Adrenal gland (tissue), 12 donors: Measurements from ENCODE around the gene CAB39. TPM values are rescaled to one million over a fixed set of nuclear protein-coding genes. Genes with fewer than 3 reads are reported as not detected.

ENCODE experiments used
- DNase-seq, 7 donors: peaks; one replicate each; pipeline ENCODE4 v3.0.0-alpha.2; 2019 to 2020
- H3K27ac ChIP-seq, 5 donors: fragments of 200-600 bp; sonication (generic) in 4 of 5; 1 replicate in 3 of 5; 2 replicates in 2 of 5; pipeline versions ENCODE4 v1.5.1 to v1.8.0; 2016 to 2020; ENCODE audit warnings: mild to moderate bottlenecking in 1 of 5
- H3K27me3 ChIP-seq: fragments of 200-600 bp; 2 replicates; pipeline ENCODE4 v1.8.0; 2021
- H3K36me3 ChIP-seq, 2 donors: fragments of 200-600 bp; replicated peaks in 1 of 2; 1 replicate in 1 of 2; 2 replicates in 1 of 2; pipeline versions ENCODE4 v1.5.1 to v1.8.0; 2018 to 2022
- H3K4me1 ChIP-seq, 2 donors: fragments of 200-600 bp; replicated peaks in 1 of 2; 1 replicate in 1 of 2; 2 replicates in 1 of 2; pipeline versions ENCODE4 v1.5.1 to v1.8.0; 2018 to 2021
- H3K4me3 ChIP-seq, 4 donors: fragments of 200-600 bp; sonication (generic) in 3 of 4; one replicate each; pipeline ENCODE4 v1.5.1; 2016 to 2018
- H3K9me3 ChIP-seq, 3 donors: fragments of 200-600 bp; sonication (generic) in 1 of 3; replicated peaks in 1 of 3; 1 replicate in 2 of 3; 2 replicates in 1 of 3; pipeline versions ENCODE4 v1.5.1 to v1.8.0; 2016 to 2021
- POLR2A ChIP-seq, 2 donors: fragments of 450-650 bp; IDR thresholded peaks; one replicate each; pipeline ENCODE4 v1.6.1; 2017; ENCODE audit warnings: antibody characterized with exemption in 2 of 2, mild to moderate bottlenecking in 2 of 2, moderate library complexity in 1 of 2
- WGBS, 4 donors: extraction: QIAGEN DNeasy Blood & Tissue Kit in 2 of 4; methylation state at CpG; one replicate each; pipeline versions ENCODE4 v1.1.5 to v1.1.7; 2013 to 2017; 5-methylcytosine and 5-hydroxymethylcytosine counted together
- intact Hi-C, 2 donors: fragments of 100-400 bp; cut with DNase I; formaldehyde crosslinking; loops; one replicate each; pipeline versions ENCODE4 v1.14.1 to v1.15.0; 2022 to 2023
- polyA plus RNA-seq, 3 donors: library from polyadenylated mRNA; stranded (reverse); fragments of 200-250 nt in 2 of 3; fragments of 350-450 nt in 1 of 3; fragmentation: Illumina TruSeq in 1 of 3; extraction: RNeasy Lipid Tissue Mini Kit (QIAGEN cat#74804) in 1 of 3; gene quantifications; one replicate each; pipeline ENCODE4 v1.2.3, GENCODE V29; 2013 to 2014
- total RNA-seq, 9 donors: library from RNA; depleted of rRNA in 4 of 9; stranded (reverse); fragments of >200 nt in 4 of 9; fragments of 120-200 nt in 1 of 9; fragmentation: NEBNext Ultra II Directional in 1 of 9; extraction: Animal tissue kit (Norgen Biotek cat#: 25700) in 1 of 9; gene quantifications; one replicate each; pipeline versions ENCODE4 v1.1.0 to v1.2.4, GENCODE V29; 2013 to 2023
- TF ChIP-seq, protein P1 (sequence below), 6 experiments: fragments of 450-650 bp in 4 of 6; fragments of 200-600 bp in 2 of 6; sonication (generic) in 1 of 6; IDR thresholded peaks; 1 replicate in 5 of 6; 2 replicates in 1 of 6; pipeline versions ENCODE4 v1.5.1 to v1.8.0; 2016 to 2021; ENCODE audit warnings: antibody characterized with exemption in 6 of 6, mild to moderate bottlenecking in 2 of 6, moderate library complexity in 1 of 6
- donor health status: healthy with polysubstance abuse.
- donor health status: Bipolar disorder and iron deficiency.
- donor health status: DM: yes; HTN: yes; CAD: no.
- donor health status: DM: no; HTN: no; CAD: no.
- donor health status: DM: no; HTN: no; CAD: no.
- donor health status: DM: yes; HTN: yes; CAD: no.

The CAB39 gene
- total and polyA plus RNA-seq, 12 donors = 10.5 to 96.1 (median 55.5) TPM

DNA sequence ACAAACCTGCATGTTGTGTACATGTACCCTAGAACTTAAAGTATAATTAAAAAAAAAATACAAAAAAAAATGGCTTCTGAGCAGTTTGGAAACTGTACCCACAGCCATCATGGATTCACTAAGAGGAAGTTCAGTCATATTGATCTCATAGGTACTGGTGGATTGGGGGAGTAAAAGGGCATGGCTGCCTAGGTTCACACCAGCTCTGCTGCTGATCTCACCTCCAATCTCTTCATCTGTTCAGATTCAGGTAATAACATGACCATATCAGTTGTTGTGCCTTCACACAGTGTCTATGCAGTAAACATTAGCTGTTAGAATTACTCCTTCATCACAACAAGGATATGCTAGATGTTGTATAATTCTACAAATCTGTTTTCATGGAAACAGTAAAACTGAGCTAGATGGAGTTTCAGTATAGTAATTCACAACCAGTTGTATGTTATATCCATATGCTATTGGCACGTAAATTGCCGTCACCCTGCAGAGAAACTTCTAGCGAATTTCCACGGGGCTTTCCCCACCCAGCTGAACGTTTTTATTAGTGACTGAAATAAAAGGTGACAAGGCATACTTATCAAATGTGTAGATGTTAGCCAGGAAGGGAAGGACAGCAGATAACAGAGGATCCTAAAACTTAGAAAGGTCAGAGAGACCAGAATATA, 92.8 kb downstream of the CAB39 start:
- 84 to 91% (median 86%) methylated on average over 5 of the region's 5 CpGs for WGBS, 4 donors
- no peak overlapping the region for H3K27ac ChIP-seq
- H3K4me3 ChIP-seq = no peak overlapping the region
- no peaks in the 10 kb centered on the region for H3K27me3 ChIP-seq
- peaks cover 0 to 18% of the 10 kb centered on the region in 2 donors for H3K36me3 ChIP-seq
- intact Hi-C loops = no loop called here
- TF ChIP-seq POLR2A (IDR thresholded peaks at IDR 0.05) = no peak
- TF ChIP-seq, protein P1, sequence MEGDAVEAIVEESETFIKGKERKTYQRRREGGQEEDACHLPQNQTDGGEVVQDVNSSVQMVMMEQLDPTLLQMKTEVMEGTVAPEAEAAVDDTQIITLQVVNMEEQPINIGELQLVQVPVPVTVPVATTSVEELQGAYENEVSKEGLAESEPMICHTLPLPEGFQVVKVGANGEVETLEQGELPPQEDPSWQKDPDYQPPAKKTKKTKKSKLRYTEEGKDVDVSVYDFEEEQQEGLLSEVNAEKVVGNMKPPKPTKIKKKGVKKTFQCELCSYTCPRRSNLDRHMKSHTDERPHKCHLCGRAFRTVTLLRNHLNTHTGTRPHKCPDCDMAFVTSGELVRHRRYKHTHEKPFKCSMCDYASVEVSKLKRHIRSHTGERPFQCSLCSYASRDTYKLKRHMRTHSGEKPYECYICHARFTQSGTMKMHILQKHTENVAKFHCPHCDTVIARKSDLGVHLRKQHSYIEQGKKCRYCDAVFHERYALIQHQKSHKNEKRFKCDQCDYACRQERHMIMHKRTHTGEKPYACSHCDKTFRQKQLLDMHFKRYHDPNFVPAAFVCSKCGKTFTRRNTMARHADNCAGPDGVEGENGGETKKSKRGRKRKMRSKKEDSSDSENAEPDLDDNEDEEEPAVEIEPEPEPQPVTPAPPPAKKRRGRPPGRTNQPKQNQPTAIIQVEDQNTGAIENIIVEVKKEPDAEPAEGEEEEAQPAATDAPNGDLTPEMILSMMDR (IDR thresholded peaks at IDR 0.05) = no peak
- no peak for DNase-seq
- no peaks in the 10 kb centered on the region for H3K9me3 ChIP-seq
- H3K4me1 ChIP-seq = no peaks in the 10 kb centered on the region

DNA sequence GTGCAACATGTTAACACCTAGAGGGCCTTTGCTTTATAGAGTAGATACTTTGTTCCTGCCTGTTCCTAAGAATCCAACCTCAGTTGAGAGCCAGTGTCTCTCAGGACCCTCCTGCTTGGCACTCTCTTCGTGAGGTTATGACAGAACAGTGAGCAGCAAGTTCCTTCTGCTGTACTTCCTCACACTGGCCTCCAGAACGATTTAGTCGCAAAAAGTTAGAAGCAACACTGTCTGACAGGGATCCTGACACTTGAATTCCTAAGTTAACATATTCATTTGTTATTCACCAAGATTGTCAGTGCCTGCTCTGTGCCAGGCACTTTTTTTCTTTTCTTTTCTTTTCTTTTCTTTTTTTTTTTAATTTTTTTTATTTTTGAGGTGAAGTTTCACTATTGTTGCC, 95.1 kb downstream of the CAB39 start:
- intact Hi-C loops = no loop called here
- Histone ChIP-seq H3K9me3 (no peaks in the 10 kb centered on the region), H3K4me1 (no peaks in the 10 kb centered on the region), H3K27ac (no peak overlapping the region), H3K27me3 (no peaks in the 10 kb centered on the region), H3K36me3 (peaks cover 0 to 11% of the 10 kb centered on the region in 2 donors), H3K4me3 (no peak overlapping the region)
- TF ChIP-seq, protein P1 (IDR thresholded peaks at IDR 0.05) = no peak
- TF ChIP-seq POLR2A (IDR thresholded peaks at IDR 0.05) = no peak
- DNase-seq = no peak
- WGBS, 4 donors = 68 to 80% (median 71%) methylated on average over 3 of the region's 3 CpGs

DNA sequence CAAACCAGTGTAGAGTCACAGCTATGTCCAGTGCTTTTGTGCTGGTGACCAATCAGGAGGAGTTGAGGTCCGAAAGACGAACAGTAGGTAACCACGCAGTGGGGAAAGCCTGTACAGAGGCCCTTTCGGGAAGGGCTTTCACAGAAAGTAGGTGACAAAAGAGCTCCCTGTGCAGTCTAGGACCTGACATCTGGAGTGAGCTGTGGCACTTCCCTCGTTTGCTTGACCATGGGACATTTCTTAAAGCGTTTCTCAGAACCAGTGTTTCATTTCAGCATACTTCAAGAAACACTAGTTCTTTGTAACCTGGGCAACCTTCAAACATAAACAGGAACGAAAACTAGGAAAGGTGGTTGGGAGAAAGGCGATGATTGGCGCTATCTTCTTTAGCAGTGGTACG, 96.4 kb downstream of the CAB39 start:
- Histone ChIP-seq H3K36me3 (peaks cover 0 to 11% of the 10 kb centered on the region in 2 donors), H3K4me3 (no peak overlapping the region), H3K27ac (no peak overlapping the region), H3K27me3 (no peaks in the 10 kb centered on the region), H3K9me3 (no peaks in the 10 kb centered on the region), H3K4me1 (no peaks in the 10 kb centered on the region)
- TF ChIP-seq, protein P1 (IDR thresholded peaks at IDR 0.05) = no peak
- no peak for TF ChIP-seq POLR2A (IDR thresholded peaks at IDR 0.05)
- no peak for DNase-seq
- intact Hi-C loops = no loop called here
- 89 to 95% (median 91%) methylated on average over 10 of the region's 10 CpGs for whole genome bisulfite sequencing, 4 donors

DNA sequence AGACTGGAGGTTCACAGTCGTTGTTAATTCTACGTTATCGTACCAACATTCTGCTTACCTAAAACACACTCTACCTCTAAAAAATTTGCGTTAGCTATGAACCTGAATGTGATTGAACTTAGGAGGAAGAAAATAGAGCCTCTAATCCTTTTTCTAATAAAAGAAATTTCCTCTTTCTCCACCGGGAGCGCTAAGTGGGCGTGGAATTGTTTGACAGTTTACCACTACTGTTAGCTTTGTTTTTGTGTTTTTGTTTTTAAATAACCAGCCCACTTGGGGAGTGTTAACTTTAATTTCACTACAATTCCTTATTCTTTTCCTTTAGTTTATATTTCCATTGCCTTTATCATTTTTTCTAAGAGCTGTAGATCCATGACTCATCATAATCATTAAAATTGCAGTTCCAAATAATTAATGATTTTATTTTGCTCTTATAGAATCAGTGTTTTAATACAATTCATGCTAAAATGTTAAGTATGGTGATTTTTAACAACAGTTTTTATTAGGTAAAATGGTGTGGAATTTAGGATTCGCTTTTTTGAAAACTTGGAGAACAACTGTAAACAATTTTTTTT, 97.1 kb downstream of the CAB39 start:
- H3K4me1 ChIP-seq = no peaks in the 10 kb centered on the region

More for the DNA sequence above, 97.1 kb downstream of the CAB39 start:
- intact Hi-C loops = no loop called here
- TF ChIP-seq, protein P1 (IDR thresholded peaks at IDR 0.05) = no peak
- no peak for TF ChIP-seq POLR2A (IDR thresholded peaks at IDR 0.05)
- H3K27me3 ChIP-seq = no peaks in the 10 kb centered on the region
- H3K4me3 ChIP-seq = no peak overlapping the region
- no peak for DNase-seq
- 88 to 92% (median 91%) methylated on average over 8 of the region's 8 CpGs for WGBS, 4 donors
- H3K27ac ChIP-seq = no peak overlapping the region
- peaks cover 0 to 18% of the 10 kb centered on the region in 2 donors for H3K36me3 ChIP-seq
- H3K9me3 ChIP-seq = no peaks in the 10 kb centered on the region
